H1 (cell line): Measurements from ENCODE around the gene CHN2. TPM values are rescaled to one million over a fixed set of nuclear protein-coding genes. Genes with fewer than 3 reads are reported as not detected.

ENCODE experiments used
- CTCF ChIA-PET: fragments of 300-600 bp; sonication (Branson Sonifier 250); formaldehyde crosslinking; loops from one replicate; lab custom pipeline; 2021; ENCODE audit not compliant: partially characterized antibody; lab: Charles Lee
- POLR2A ChIA-PET: fragments of 300-600 bp; sonication (Branson Sonifier 250); formaldehyde crosslinking; loops from one replicate; lab custom pipeline; 2021; ENCODE audit warnings: inconsistent platforms; ENCODE audit not compliant: partially characterized antibody; lab: Charles Lee
- DNase-seq, 2 experiments: peaks; one replicate each; pipeline versions ENCODE4 v3.0.0 to v3.0.0-alpha.2; 2010 to 2022; ENCODE audit warnings: low spot score in 2 of 2, low read depth in 1 of 2, mixed read lengths in 1 of 2
- FAIRE-seq: peaks from 2 replicates; lab custom pipeline; 2011; peaks lifted over from hg19 to GRCh38; lab: Jason Lieb, UNC
- H2AFZ ChIP-seq: 2 replicates; pipeline ENCODE4 v1.8.1; 2012; ENCODE audit warnings: low read length, inconsistent platforms
- H2AK5ac ChIP-seq: 2 replicates; pipeline ENCODE4 v1.6.1; 2013; ENCODE audit warnings: low read depth, low read length
- H2BK120ac ChIP-seq: replicated peaks from 2 replicates; pipeline ENCODE3; 2013; ENCODE audit warnings: low read depth, low read length, inconsistent platforms
- H2BK12ac ChIP-seq: 2 replicates; pipeline ENCODE4 v1.6.1; 2013; ENCODE audit warnings: low read depth, low read length
- H2BK15ac ChIP-seq: 2 replicates; pipeline ENCODE4 v1.6.1; 2013; ENCODE audit warnings: low read length
- H2BK20ac ChIP-seq: 2 replicates; pipeline ENCODE4 v1.6.1; 2013; ENCODE audit warnings: low read length
- H2BK5ac ChIP-seq: 2 replicates; pipeline ENCODE4 v1.6.1; 2013; ENCODE audit warnings: low read depth, low read length
- H3K14ac ChIP-seq: 2 replicates; pipeline ENCODE4 v1.6.1; 2013; ENCODE audit warnings: inconsistent platforms; ENCODE audit not compliant: insufficient read length
- H3K18ac ChIP-seq: 2 replicates; pipeline ENCODE4 v1.6.1; 2013; ENCODE audit warnings: low read length; ENCODE audit errors: extremely low read depth
- H3K23ac ChIP-seq: 2 replicates; pipeline ENCODE4 v1.6.1; 2013; ENCODE audit warnings: inconsistent platforms; ENCODE audit not compliant: insufficient read length
- H3K23me2 ChIP-seq: 2 replicates; pipeline ENCODE4 v1.6.1; 2013; ENCODE audit warnings: low read depth, low read length
- H3K27ac ChIP-seq: 2 replicates; pipeline ENCODE4 v1.6.1; 2011; ENCODE audit warnings: low read depth, low read length, inconsistent platforms
- H3K27me3 ChIP-seq, 4 experiments: replicated peaks in 1 of 4; 1 replicate in 1 of 4; 2 replicates in 3 of 4; pipeline versions ENCODE4 v1.6.1 to v1.8.1; 2011 to 2013; ENCODE audit warnings: low read length in 3 of 4, mild to moderate bottlenecking in 3 of 4, inconsistent platforms in 2 of 4, mixed read lengths in 2 of 4, moderate library complexity in 1 of 4; ENCODE audit not compliant: control insufficient read depth in 3 of 4, insufficient read depth in 3 of 4; ENCODE audit errors: extremely low read depth in 1 of 4
- H3K36me3 ChIP-seq, 4 experiments: 2 replicates each; pipeline versions ENCODE4 v1.6.1 to v1.8.1; 2011 to 2013; ENCODE audit warnings: mild to moderate bottlenecking in 4 of 4, low read length in 3 of 4, moderate library complexity in 2 of 4, control low read depth in 1 of 4, inconsistent platforms in 1 of 4; ENCODE audit not compliant: insufficient read depth in 4 of 4, control insufficient read depth in 2 of 4
- H3K4ac ChIP-seq: replicated peaks from 2 replicates; pipeline ENCODE3; 2013; ENCODE audit warnings: low read length, low read depth, mixed read lengths, inconsistent platforms; ENCODE audit not compliant: insufficient read length
- H3K4me1 ChIP-seq, 4 experiments: replicated peaks in 1 of 4; 1 replicate in 1 of 4; 2 replicates in 3 of 4; pipeline versions ENCODE4 v1.6.1 to v1.8.1; 2011 to 2013; ENCODE audit warnings: low read length in 3 of 4, inconsistent platforms in 2 of 4, mixed read lengths in 1 of 4; ENCODE audit not compliant: insufficient read depth in 4 of 4, control insufficient read depth in 3 of 4
- H3K4me2 ChIP-seq, 2 experiments: 2 replicates each; pipeline versions ENCODE4 v1.6.1 to v1.8.1; 2011 to 2013; ENCODE audit warnings: low read depth in 2 of 2, low read length in 2 of 2, control low read depth in 1 of 2, inconsistent platforms in 1 of 2, mild to moderate bottlenecking in 1 of 2; ENCODE audit not compliant: insufficient read depth in 1 of 2
- H3K4me3 ChIP-seq, 4 experiments: fragments of 200-600, 300-600 bp in 1 of 4; sonication (generic), shearing (Covaris generic), sonication (Bioruptor Twin) in 1 of 4; 2 replicates each; pipeline versions ENCODE4 v1.5.1 to v1.8.1; 2011 to 2016; ENCODE audit warnings: low read length in 4 of 4, low read depth in 3 of 4, control low read depth in 2 of 4, inconsistent platforms in 2 of 4, mild to moderate bottlenecking in 2 of 4, mixed read lengths in 1 of 4, moderate library complexity in 1 of 4; ENCODE audit not compliant: insufficient read depth in 2 of 4; ENCODE audit errors: extremely low read depth in 1 of 4
- H3K56ac ChIP-seq: replicated peaks from 2 replicates; pipeline ENCODE3; 2013; ENCODE audit warnings: low read depth, mild to moderate bottlenecking, mixed read lengths, low read length, inconsistent platforms; ENCODE audit not compliant: insufficient read length
- H3K79me1 ChIP-seq: 2 replicates; pipeline ENCODE4 v1.6.1; 2013; ENCODE audit warnings: low read depth, low read length, control low read depth
- H3K79me2 ChIP-seq, 2 experiments: 2 replicates each; pipeline versions ENCODE4 v1.6.1 to v1.8.1; 2012 to 2013; ENCODE audit warnings: low read length in 2 of 2, mild to moderate bottlenecking in 2 of 2, inconsistent platforms in 1 of 2; ENCODE audit not compliant: insufficient read depth in 2 of 2, control insufficient read depth in 1 of 2
- H3K9ac ChIP-seq, 4 experiments: replicated peaks in 1 of 4; 1 replicate in 1 of 4; 2 replicates in 3 of 4; pipeline versions ENCODE4 v1.6.1 to v1.8.1; 2011 to 2013; ENCODE audit warnings: low read depth in 3 of 4, low read length in 3 of 4, control low read depth in 2 of 4, mild to moderate bottlenecking in 2 of 4, moderate library complexity in 2 of 4, inconsistent platforms in 1 of 4; ENCODE audit errors: extremely low read depth in 1 of 4
- H3K9me3 ChIP-seq, 2 experiments: 2 replicates each; pipeline versions ENCODE4 v1.6.1 to v1.8.1; 2012 to 2013; ENCODE audit warnings: mild to moderate bottlenecking in 2 of 2, moderate library complexity in 2 of 2, control low read depth in 1 of 2, inconsistent platforms in 1 of 2, low read depth in 1 of 2, low read length in 1 of 2, mixed read lengths in 1 of 2; ENCODE audit not compliant: insufficient read depth in 2 of 2
- H4K20me1 ChIP-seq, 2 experiments: replicated peaks in 1 of 2; 2 replicates each; pipeline versions ENCODE3 to v1.8.1; 2011 to 2013; ENCODE audit warnings: inconsistent platforms in 2 of 2, low read length in 2 of 2, mild to moderate bottlenecking in 1 of 2; ENCODE audit not compliant: insufficient read depth in 2 of 2, control insufficient read depth in 1 of 2
- H4K5ac ChIP-seq: 2 replicates; pipeline ENCODE4 v1.6.1; 2013; ENCODE audit warnings: low read length, low read depth, mixed read lengths, inconsistent platforms; ENCODE audit not compliant: insufficient read length
- H4K8ac ChIP-seq: 2 replicates; pipeline ENCODE4 v1.8.0; 2013; ENCODE audit warnings: mild to moderate bottlenecking, moderate library complexity, low read length, inconsistent platforms; ENCODE audit not compliant: insufficient read depth; ENCODE audit errors: extremely low read depth
- H4K91ac ChIP-seq: replicated peaks from 2 replicates; pipeline ENCODE3; 2013; ENCODE audit warnings: low read length, mixed read lengths, inconsistent platforms; ENCODE audit not compliant: insufficient read length
- CHD1 ChIP-seq: IDR thresholded peaks from 2 replicates; pipeline ENCODE4 v1.6.1; 2012; ENCODE audit warnings: low read depth, low read length, improper control_type of control experiment
- EZH2 ChIP-seq: fragments of 200-600 bp; sonication (generic); IDR thresholded peaks from 2 replicates; pipeline ENCODE4 v1.7.1; 2012; ENCODE audit warnings: low read depth, mild to moderate bottlenecking, moderate library complexity, low read length, inconsistent platforms; ENCODE audit not compliant: severe bottlenecking
- KDM5A ChIP-seq: fragments of 200-600 bp; IDR thresholded peaks from 2 replicates; pipeline ENCODE4 v1.7.1; 2012; ENCODE audit warnings: mild to moderate bottlenecking, low read length, inconsistent platforms, mixed read lengths
- NANOG ChIP-seq: IDR thresholded peaks from 2 replicates; pipeline ENCODE4 v1.6.1; 2011; ENCODE audit warnings: low read length, low read depth, mild to moderate bottlenecking, inconsistent platforms; ENCODE audit not compliant: insufficient read depth, poor library complexity, severe bottlenecking
- POU5F1 ChIP-seq: IDR thresholded peaks from 2 replicates; pipeline ENCODE4 v1.6.1; 2011; ENCODE audit warnings: low read depth, mild to moderate bottlenecking, low read length, moderate library complexity
- SIRT6 ChIP-seq: IDR thresholded peaks from one replicate; pipeline ENCODE4 v1.7.1; 2012; ENCODE audit warnings: low read length, inconsistent platforms
- WGBS, 2 experiments: shearing (Covaris generic) in 1 of 2; methylation state at CpG; one replicate each; pipeline versions ENCODE4 v1.1.6 to v1.1.7; 2013 to 2015; ENCODE audit warnings: low lambda C conversion rate in 2 of 2, mixed read lengths in 2 of 2, inconsistent platforms in 1 of 2, low coverage in 1 of 2, missing lambda C conversion rate in 1 of 2; ENCODE audit not compliant: insufficient replicate concordance in 2 of 2, insufficient coverage in 1 of 2, insufficient read length in 1 of 2; ENCODE audit errors: extremely low coverage in 1 of 2, missing lambda C conversion rate in 1 of 2; 5-methylcytosine and 5-hydroxymethylcytosine counted together
- polyA plus RNA-seq, 7 experiments: library from polyadenylated mRNA; depleted of rRNA in 3 of 7; stranded (reverse) in 5 of 7; unstranded in 2 of 7; fragments of >200 nt in 5 of 7; fragments of 200-250 nt in 2 of 7; gene quantifications; 1 replicate in 5 of 7; 2 replicates in 1 of 7; 4 replicates in 1 of 7; pipeline versions ENCODE4 v1.2.1 to v1.2.3, GENCODE V29; 2011 to 2013; ENCODE audit warnings: missing spikeins in 2 of 7, mixed read lengths in 2 of 7
- total RNA-seq: library from RNA; stranded (reverse); fragmentation: NEBNext Ultra II Directional; extraction: Animal tissue kit (Norgen Biotek cat#: 25700); gene quantifications from 2 replicates; pipeline ENCODE4 v1.2.1, GENCODE V29; 2021

CHN2 gene
- total and polyA plus RNA-seq, 2 of the 8 experiments (the other 6 are each of a cell fraction or from before 2014, with no cell fraction given), result 2.9 to 4.8 TPM

GRCh38 chr7:29343399-29343798 is 148.8 kb downstream of the CHN2 start:
- Histone ChIP-seq H3K23me2 (peaks cover 2% of the 10 kb centered on the region; the same call in 1 of the 2 replicates), H3K9ac (no peak overlapping the region), H2BK120ac (no peak overlapping the region), H2BK12ac (no peak overlapping the region), H3K18ac (no peak overlapping the region), H3K36me3 (no peaks in the 10 kb centered on the region), H3K27me3 (no peaks in the 10 kb centered on the region), H3K79me2 (no peaks in the 10 kb centered on the region), H4K5ac (no peak overlapping the region), H3K4ac (no peak overlapping the region), H2BK15ac (no peak overlapping the region), H3K4me3 (no peak overlapping the region), H2AK5ac (0 out of 2 replicates have a peak overlapping the region, but pooled peaks have one; percentile 21), H3K4me2 (no peak overlapping the region), H4K91ac (no peak overlapping the region), H3K4me1 (no peaks in the 10 kb centered on the region; a peak in 1 of 7 replicates), H3K9me3 (no peaks in the 10 kb centered on the region), H2AFZ (no peak overlapping the region), H2BK5ac (no peak overlapping the region), H3K23ac (no peak overlapping the region), H3K27ac (no peak overlapping the region), H4K20me1 (peaks cover 0 to 2% of the 10 kb centered on the region in 2 experiments), H3K56ac (no peak overlapping the region), H2BK20ac (no peak overlapping the region), H4K8ac (no peak overlapping the region), H3K14ac (no peak overlapping the region), H3K79me1 (no peaks in the 10 kb centered on the region)
- 87% methylated on average over 2 of the region's 2 CpGs; no CpG with 5 or more reads in 1 of the 2 experiments for WGBS, 2 experiments
- FAIRE-seq (no peak), DNase-seq (no peak)
- ChIA-PET POLR2A (interaction anchor here (1.2 kb wide), 1 partner anchor 26 kb away, joined by 3 read pairs; no protein-coding TSS in a partner anchor), CTCF (interaction anchor here (1.1 to 5.1 kb wide), 11 partner anchors 19 to 422 kb away, joined by 3 to 39 read pairs (median 7); no protein-coding TSS in a partner anchor)
- TF ChIP-seq EZH2 (no peak), NANOG (no peak), KDM5A (no peak), CHD1 (no peak), POU5F1 (no peak), SIRT6 (no peak)
